ENCODE data around the gene LGALS3BP. TPM values are rescaled to one million over a fixed set of nuclear protein-coding genes. Genes with fewer than 3 reads are reported as not detected.

The LGALS3BP gene
- total and polyA plus RNA-seq, 2 of the 13 experiments (the other 11 are each of a cell fraction or from before 2014, with no cell fraction given), result 137 to 332 TPM

GRCh38 chr17:79027274-79027924 lies 47.7 kb upstream of the LGALS3BP start (continued):
- TF ChIP-seq ZNF354B (CRISPR knock-in tag; IDR thresholded peaks at IDR 0.05) (no peak), GFI1 (CRISPR knock-in tag; IDR thresholded peaks at IDR 0.05; ENCODE audit: borderline replicate concordance) (no peak), MAFK (conservative IDR thresholded peaks at IDR 0.05 in 1 of 2, IDR thresholded peaks at IDR 0.05 in 1 of 2; ENCODE audit: low read length in 2 of 2) (no peak), ZNF143 (CRISPR knock-in tag; IDR thresholded peaks at IDR 0.05) (no peak), NPAS2 (CRISPR knock-in tag; IDR thresholded peaks at IDR 0.05; ENCODE audit: borderline replicate concordance) (no peak), ZNF235 (CRISPR knock-in tag; IDR thresholded peaks at IDR 0.05; ENCODE audit: borderline replicate concordance) (no peak), ZNF337 (CRISPR knock-in tag; IDR thresholded peaks at IDR 0.05; ENCODE audit: borderline replicate concordance, low read depth) (no peak), SMAD1 (CRISPR knock-in tag; IDR thresholded peaks at IDR 0.05; ENCODE audit: borderline replicate concordance, low read depth) (no peak), PHF20 (CRISPR knock-in tag; IDR thresholded peaks at IDR 0.05) (no peak), SALL1 (CRISPR knock-in tag; IDR thresholded peaks at IDR 0.05) (peak; percentile 58), FOXA1 (IDR thresholded peaks at IDR 0.05) (no peak), FOXA1 (CRISPR knock-in tag; IDR thresholded peaks at IDR 0.05) (peak; percentile 47), ZNF251 (CRISPR knock-in tag; IDR thresholded peaks at IDR 0.05) (no peak), MEF2D (CRISPR knock-in tag; IDR thresholded peaks at IDR 0.05) (no peak; the same call in 1 of the 2 replicates), MIER3 (CRISPR knock-in tag; IDR thresholded peaks at IDR 0.05; ENCODE audit: borderline replicate concordance) (no peak), ETV5 (CRISPR knock-in tag; IDR thresholded peaks at IDR 0.05; ENCODE audit: borderline replicate concordance) (peak; percentile 65), POLR2AphosphoS2 (IDR thresholded peaks at IDR 0.05; ENCODE audit: low read depth, low read length) (peak; percentile 62; the same call in 1 of the 2 replicates), ZNF598 (CRISPR knock-in tag; IDR thresholded peaks at IDR 0.05; ENCODE audit: borderline replicate concordance) (no peak), ZNF431 (CRISPR knock-in tag; IDR thresholded peaks at IDR 0.05; ENCODE audit: borderline replicate concordance, low read depth) (no peak; the same call in 1 of the 2 replicates), NR1H2 (CRISPR knock-in tag; IDR thresholded peaks at IDR 0.05; ENCODE audit: borderline replicate concordance, low read depth) (no peak), AGO1 (IDR thresholded peaks at IDR 0.05; ENCODE audit: low read depth, low read length, poor library complexity, severe bottlenecking) (no peak), NR3C1 (CRISPR knock-in tag; IDR thresholded peaks at IDR 0.05) (no peak), ZFYVE20 (CRISPR knock-in tag; IDR thresholded peaks at IDR 0.05; ENCODE audit: borderline replicate concordance, low read depth) (no peak), ZNF75D (CRISPR knock-in tag; IDR thresholded peaks at IDR 0.05; ENCODE audit: borderline replicate concordance) (no peak), ZBTB1 (CRISPR knock-in tag; IDR thresholded peaks at IDR 0.05; ENCODE audit: borderline replicate concordance) (no peak), ZNF12 (CRISPR knock-in tag; IDR thresholded peaks at IDR 0.05) (peak; percentile 38), ZBTB42 (CRISPR knock-in tag; IDR thresholded peaks at IDR 0.05) (no peak), TFDP1 (CRISPR knock-in tag; IDR thresholded peaks at IDR 0.05; ENCODE audit: borderline replicate concordance) (peak; percentile 68; the same call in 1 of the 2 replicates), HNRNPK (IDR thresholded peaks at IDR 0.05; ENCODE audit: low read depth, low read length, poor library complexity, severe bottlenecking) (no peak), THAP7 (CRISPR knock-in tag; IDR thresholded peaks at IDR 0.05) (no peak), ZNF460 (CRISPR knock-in tag; IDR thresholded peaks at IDR 0.05; ENCODE audit: borderline replicate concordance) (no peak), NCOA1 (CRISPR knock-in tag; IDR thresholded peaks at IDR 0.05) (no peak)

Measured in HepG2 (cell line).